Endothelial cell of umbilical vein (primary cell): ENCODE data around the gene PPP1R13B.

Experiments
- EZH2 ChIP-seq: IDR thresholded peaks from 2 replicates; pipeline ENCODE4 v1.6.1; 2012; ENCODE audit warnings: borderline replicate concordance, low read depth, mild to moderate bottlenecking, moderate library complexity, low read length, inconsistent platforms; ENCODE audit not compliant: severe bottlenecking
- GATA2 ChIP-seq: IDR thresholded peaks from 2 replicates; pipeline ENCODE4 v1.7.0; 2011; ENCODE audit warnings: low read depth, mild to moderate bottlenecking, moderate library complexity, mixed read lengths, low read length; ENCODE audit not compliant: insufficient read length, insufficient read depth
- JUN ChIP-seq: IDR thresholded peaks from 2 replicates; pipeline ENCODE4 v1.6.1; 2011; ENCODE audit warnings: borderline replicate concordance, low read depth; ENCODE audit not compliant: insufficient read length, insufficient read depth
- MYC ChIP-seq: IDR thresholded peaks from one replicate; pipeline ENCODE4 v1.6.1; 2011; ENCODE audit warnings: mild to moderate bottlenecking, low read depth, low read length
- POLR2A ChIP-seq: IDR thresholded peaks from 2 replicates; pipeline ENCODE4 v1.6.1; 2012; ENCODE audit warnings: low read depth, mild to moderate bottlenecking, control low read depth, low read length
- POLR2AphosphoS5 ChIP-seq: IDR thresholded peaks from 2 replicates; pipeline ENCODE4 v1.6.1; 2012; ENCODE audit warnings: low read depth, mild to moderate bottlenecking, control low read depth, low read length, moderate library complexity; ENCODE audit not compliant: insufficient read depth
- TF ChIP-seq, protein P1 (sequence below), 2 donors: IDR thresholded peaks; 1 replicate in 1 of 2; 2 replicates in 1 of 2; pipeline ENCODE4 v1.5.1; 2011; ENCODE audit warnings: low read length in 2 of 2, mild to moderate bottlenecking in 2 of 2, moderate library complexity in 2 of 2, control low read depth in 1 of 2, inconsistent platforms in 1 of 2, low read depth in 1 of 2; ENCODE audit not compliant: insufficient read depth in 1 of 2; ENCODE audit errors: extremely low read depth in 1 of 2

- TF ChIP-seq, protein P1, sequence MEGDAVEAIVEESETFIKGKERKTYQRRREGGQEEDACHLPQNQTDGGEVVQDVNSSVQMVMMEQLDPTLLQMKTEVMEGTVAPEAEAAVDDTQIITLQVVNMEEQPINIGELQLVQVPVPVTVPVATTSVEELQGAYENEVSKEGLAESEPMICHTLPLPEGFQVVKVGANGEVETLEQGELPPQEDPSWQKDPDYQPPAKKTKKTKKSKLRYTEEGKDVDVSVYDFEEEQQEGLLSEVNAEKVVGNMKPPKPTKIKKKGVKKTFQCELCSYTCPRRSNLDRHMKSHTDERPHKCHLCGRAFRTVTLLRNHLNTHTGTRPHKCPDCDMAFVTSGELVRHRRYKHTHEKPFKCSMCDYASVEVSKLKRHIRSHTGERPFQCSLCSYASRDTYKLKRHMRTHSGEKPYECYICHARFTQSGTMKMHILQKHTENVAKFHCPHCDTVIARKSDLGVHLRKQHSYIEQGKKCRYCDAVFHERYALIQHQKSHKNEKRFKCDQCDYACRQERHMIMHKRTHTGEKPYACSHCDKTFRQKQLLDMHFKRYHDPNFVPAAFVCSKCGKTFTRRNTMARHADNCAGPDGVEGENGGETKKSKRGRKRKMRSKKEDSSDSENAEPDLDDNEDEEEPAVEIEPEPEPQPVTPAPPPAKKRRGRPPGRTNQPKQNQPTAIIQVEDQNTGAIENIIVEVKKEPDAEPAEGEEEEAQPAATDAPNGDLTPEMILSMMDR (IDR thresholded peaks at IDR 0.05; ENCODE audit: extremely low read depth in 1 of 2, insufficient read depth in 1 of 2, low read depth in 1 of 2, low read length in 2 of 2) = no peak
- TF ChIP-seq EZH2 (no peak), MYC (no peak), POLR2A (no peak), POLR2AphosphoS5 (no peak), GATA2 (no peak), JUN (no peak)
Measured at GRCh38 chr14:103702497-103703432, 144.6 kb downstream of the PPP1R13B start.
